SK-N-SH treated with all-trans-retinoic acid at 6 μM for 48 hours (cell line): Measurements from ENCODE around the gene RIMBP2.

Experiments
- ATAC-seq: fragments of 200-7000 bp; cut with Tn5 transposase; 3 replicates; pipeline ENCODE4 v1.9.1; 2020; ENCODE audit warnings: mild to moderate bottlenecking, moderate library complexity
- ARNTL ChIP-seq: fragments of 450-650 bp; formaldehyde crosslinking; IDR thresholded peaks from 2 replicates; pipeline ENCODE4 v1.5.0; 2020; ENCODE audit warnings: low read depth, mild to moderate bottlenecking, moderate library complexity, borderline replicate concordance
- BACH2 ChIP-seq: fragments of 250-450 bp; sonication (Bioruptor Pico); IDR thresholded peaks from 2 replicates; pipeline ENCODE4 v1.9.0; 2021; ENCODE audit warnings: mild to moderate bottlenecking, borderline replicate concordance
- CSDC2 ChIP-seq: fragments of 250-450 bp; sonication (Bioruptor Pico); IDR thresholded peaks from 2 replicates; pipeline ENCODE4 v1.5.0; 2020; ENCODE audit warnings: mild to moderate bottlenecking, moderate library complexity
- ESRRG ChIP-seq: fragments of 250-450 bp; sonication (Bioruptor Pico); IDR thresholded peaks from 2 replicates; pipeline ENCODE4 v1.6.1; 2021; ENCODE audit warnings: mild to moderate bottlenecking
- GLIS3 ChIP-seq: fragments of 250-450 bp; sonication (Bioruptor Pico); IDR thresholded peaks from 2 replicates; pipeline ENCODE4 v1.5.0; 2020; ENCODE audit warnings: mild to moderate bottlenecking, moderate library complexity
- ISL1 ChIP-seq: fragments of 250-450 bp; sonication (Bioruptor Pico); IDR thresholded peaks from 2 replicates; pipeline ENCODE4 v2.1.2; 2022; ENCODE audit warnings: mild to moderate bottlenecking, moderate library complexity
- OSR1 ChIP-seq: fragments of 250-450 bp; sonication (Bioruptor Pico); IDR thresholded peaks from 2 replicates; pipeline ENCODE4 v1.8.0; 2022; ENCODE audit warnings: moderate library complexity, mild to moderate bottlenecking, inconsistent platforms
- PPARA ChIP-seq: fragments of 250-450 bp; sonication (Bioruptor Pico); IDR thresholded peaks from 2 replicates; pipeline ENCODE4 v1.5.0; 2020; ENCODE audit warnings: mild to moderate bottlenecking, borderline replicate concordance
- RARB ChIP-seq: fragments of 250-450 bp; sonication (Bioruptor Pico); IDR thresholded peaks from 2 replicates; pipeline ENCODE4 v1.8.0; 2021; ENCODE audit warnings: mild to moderate bottlenecking, moderate library complexity
- SNAI2 ChIP-seq: fragments of 250-450 bp; sonication (Bioruptor Pico); IDR thresholded peaks from 2 replicates; pipeline ENCODE4 v1.5.0; 2020; ENCODE audit warnings: mild to moderate bottlenecking, moderate library complexity
- TOX ChIP-seq: fragments of 250-450 bp; sonication (Bioruptor Pico); IDR thresholded peaks from 2 replicates; pipeline ENCODE4 v1.8.0; 2021; ENCODE audit warnings: mild to moderate bottlenecking, moderate library complexity, borderline replicate concordance
- ZC3H10 ChIP-seq: fragments of 250-450 bp; sonication (Bioruptor Pico); IDR thresholded peaks from 2 replicates; pipeline ENCODE4 v1.5.1; 2021; ENCODE audit warnings: mild to moderate bottlenecking, moderate library complexity
- ZFP3 ChIP-seq: fragments of 250-450 bp; sonication (Bioruptor Pico); IDR thresholded peaks from 2 replicates; pipeline ENCODE4 v1.5.0; 2020; ENCODE audit warnings: mild to moderate bottlenecking, moderate library complexity
- ZNF565 ChIP-seq: fragments of 450-650 bp; formaldehyde crosslinking; conservative IDR thresholded peaks from 2 replicates; pipeline ENCODE4 v1.5.0; 2020; ENCODE audit warnings: low read depth, mild to moderate bottlenecking, moderate library complexity
- ZNF70 ChIP-seq: fragments of 450-650 bp; formaldehyde crosslinking; IDR thresholded peaks from 2 replicates; pipeline ENCODE4 v1.5.0; 2020; ENCODE audit warnings: mild to moderate bottlenecking, moderate library complexity
- ZNF8 ChIP-seq: fragments of 450-650 bp; formaldehyde crosslinking; IDR thresholded peaks from 2 replicates; pipeline ENCODE4 v1.5.0; 2020; ENCODE audit warnings: mild to moderate bottlenecking, moderate library complexity
- TF ChIP-seq, protein P1 (sequence below): fragments of 250-450 bp; sonication (Bioruptor Pico); IDR thresholded peaks from 2 replicates; pipeline ENCODE4 v1.5.1; 2020; ENCODE audit warnings: low read depth, mild to moderate bottlenecking, moderate library complexity
- TF ChIP-seq, protein P2 (sequence below): fragments of 250-450 bp; sonication (Bioruptor Pico); IDR thresholded peaks from 2 replicates; pipeline ENCODE4 v1.5.0; 2020; ENCODE audit warnings: mild to moderate bottlenecking, moderate library complexity
- TF ChIP-seq, protein P3 (sequence below): fragments of 250-450 bp; sonication (Bioruptor Pico); IDR thresholded peaks from 2 replicates; pipeline ENCODE4 v1.8.0; 2021; ENCODE audit warnings: low read depth, mild to moderate bottlenecking, moderate library complexity, borderline replicate concordance
- TF ChIP-seq, protein P4 (sequence below): fragments of 250-450 bp; sonication (Bioruptor Pico); IDR thresholded peaks from 2 replicates; pipeline ENCODE4 v1.8.0; 2020; ENCODE audit warnings: mild to moderate bottlenecking, moderate library complexity, borderline replicate concordance
- TF ChIP-seq, protein P5 (sequence below): fragments of 250-450 bp; sonication (Bioruptor Pico); IDR thresholded peaks from 2 replicates; pipeline ENCODE4 v1.5.1; 2021; ENCODE audit warnings: mild to moderate bottlenecking, moderate library complexity

RIMBP2 gene

DNA sequence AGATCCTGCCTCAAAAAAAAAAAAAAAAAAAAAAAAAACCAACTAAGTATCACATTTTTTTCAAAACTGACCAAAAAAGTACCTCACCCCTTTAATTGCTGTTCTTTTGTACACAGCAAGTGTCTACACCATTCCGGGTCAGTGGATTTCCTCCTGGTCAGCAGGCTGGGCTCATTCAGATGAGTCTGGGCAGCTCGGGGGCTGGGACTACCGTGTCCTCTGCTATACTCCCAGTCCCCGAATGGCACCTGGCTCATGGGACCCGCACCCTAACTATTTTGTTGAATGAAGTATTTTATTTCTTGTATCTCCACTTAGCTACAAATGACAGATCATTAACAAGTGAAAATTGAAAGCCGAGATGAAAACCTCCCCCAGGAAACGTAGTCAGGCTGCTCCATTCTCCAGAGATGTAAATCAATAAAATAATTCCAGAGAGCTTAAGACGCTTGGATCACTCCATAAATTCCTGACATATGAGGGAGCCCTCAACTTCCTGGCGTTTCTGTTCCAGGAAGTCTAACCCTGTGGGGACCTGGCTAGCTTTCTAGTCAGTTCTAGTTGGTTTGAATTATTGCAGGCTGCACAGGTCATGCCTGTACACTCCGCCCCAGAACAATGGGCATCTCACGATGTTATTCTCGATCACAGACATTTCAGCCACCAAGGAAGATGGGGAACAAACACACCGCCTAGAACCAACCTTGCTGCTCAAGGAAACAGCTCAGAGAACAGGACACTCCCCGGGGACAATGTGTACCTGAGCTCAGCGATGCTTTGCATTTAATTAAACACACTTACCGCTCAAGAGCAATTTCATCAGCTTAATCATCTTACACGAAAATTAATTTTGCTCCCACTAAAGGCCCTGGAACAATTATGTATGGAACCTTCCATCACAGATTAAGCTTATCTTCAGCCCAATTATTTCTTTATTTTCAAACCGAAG is 76.3 kb downstream of the RIMBP2 start:
- ATAC-seq, result no peak
- TF ChIP-seq, protein P1, sequence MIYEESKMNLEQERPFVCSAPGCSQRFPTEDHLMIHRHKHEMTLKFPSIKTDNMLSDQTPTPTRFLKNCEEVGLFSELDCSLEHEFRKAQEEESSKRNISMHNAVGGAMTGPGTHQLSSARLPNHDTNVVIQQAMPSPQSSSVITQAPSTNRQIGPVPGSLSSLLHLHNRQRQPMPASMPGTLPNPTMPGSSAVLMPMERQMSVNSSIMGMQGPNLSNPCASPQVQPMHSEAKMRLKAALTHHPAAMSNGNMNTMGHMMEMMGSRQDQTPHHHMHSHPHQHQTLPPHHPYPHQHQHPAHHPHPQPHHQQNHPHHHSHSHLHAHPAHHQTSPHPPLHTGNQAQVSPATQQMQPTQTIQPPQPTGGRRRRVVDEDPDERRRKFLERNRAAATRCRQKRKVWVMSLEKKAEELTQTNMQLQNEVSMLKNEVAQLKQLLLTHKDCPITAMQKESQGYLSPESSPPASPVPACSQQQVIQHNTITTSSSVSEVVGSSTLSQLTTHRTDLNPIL, result 0 out of 2 replicates have a peak, but pooled peaks have one; percentile 13
- TF ChIP-seq ISL1 (CRISPR knock-in tag), result no peak
- TF ChIP-seq, all 23 proteins: peak for 1

DNA sequence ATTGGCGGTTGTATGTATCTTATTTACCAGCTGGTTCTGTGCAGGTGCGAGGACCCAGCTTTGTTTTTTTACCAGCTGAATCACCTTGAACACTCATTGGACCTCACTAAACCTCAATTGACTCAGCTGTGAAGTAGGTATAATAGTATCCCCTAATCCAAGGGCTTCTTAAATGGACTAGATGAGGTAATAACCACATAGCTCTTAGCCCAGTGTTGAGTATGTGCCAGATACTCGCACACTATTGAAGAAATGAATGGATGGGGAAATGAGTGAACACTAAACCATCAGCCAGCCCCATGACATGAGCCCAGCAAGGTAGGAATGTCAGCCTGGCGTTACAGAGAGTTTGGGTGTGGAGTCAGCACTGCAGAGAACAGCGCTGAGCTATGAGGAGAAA is 79.7 kb downstream of the RIMBP2 start:
- TF ChIP-seq OSR1 (CRISPR knock-in tag), result no peak
- TF ChIP-seq, protein P2, sequence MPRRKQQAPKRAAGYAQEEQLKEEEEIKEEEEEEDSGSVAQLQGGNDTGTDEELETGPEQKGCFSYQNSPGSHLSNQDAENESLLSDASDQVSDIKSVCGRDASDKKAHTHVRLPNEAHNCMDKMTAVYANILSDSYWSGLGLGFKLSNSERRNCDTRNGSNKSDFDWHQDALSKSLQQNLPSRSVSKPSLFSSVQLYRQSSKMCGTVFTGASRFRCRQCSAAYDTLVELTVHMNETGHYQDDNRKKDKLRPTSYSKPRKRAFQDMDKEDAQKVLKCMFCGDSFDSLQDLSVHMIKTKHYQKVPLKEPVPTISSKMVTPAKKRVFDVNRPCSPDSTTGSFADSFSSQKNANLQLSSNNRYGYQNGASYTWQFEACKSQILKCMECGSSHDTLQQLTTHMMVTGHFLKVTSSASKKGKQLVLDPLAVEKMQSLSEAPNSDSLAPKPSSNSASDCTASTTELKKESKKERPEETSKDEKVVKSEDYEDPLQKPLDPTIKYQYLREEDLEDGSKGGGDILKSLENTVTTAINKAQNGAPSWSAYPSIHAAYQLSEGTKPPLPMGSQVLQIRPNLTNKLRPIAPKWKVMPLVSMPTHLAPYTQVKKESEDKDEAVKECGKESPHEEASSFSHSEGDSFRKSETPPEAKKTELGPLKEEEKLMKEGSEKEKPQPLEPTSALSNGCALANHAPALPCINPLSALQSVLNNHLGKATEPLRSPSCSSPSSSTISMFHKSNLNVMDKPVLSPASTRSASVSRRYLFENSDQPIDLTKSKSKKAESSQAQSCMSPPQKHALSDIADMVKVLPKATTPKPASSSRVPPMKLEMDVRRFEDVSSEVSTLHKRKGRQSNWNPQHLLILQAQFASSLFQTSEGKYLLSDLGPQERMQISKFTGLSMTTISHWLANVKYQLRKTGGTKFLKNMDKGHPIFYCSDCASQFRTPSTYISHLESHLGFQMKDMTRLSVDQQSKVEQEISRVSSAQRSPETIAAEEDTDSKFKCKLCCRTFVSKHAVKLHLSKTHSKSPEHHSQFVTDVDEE (CRISPR knock-in tag), result no peak
- no peak for TF ChIP-seq TOX (CRISPR knock-in tag)
- TF ChIP-seq ZNF70 (CRISPR knock-in tag), result no peak
- no peak for TF ChIP-seq PPARA
- TF ChIP-seq, protein P3, sequence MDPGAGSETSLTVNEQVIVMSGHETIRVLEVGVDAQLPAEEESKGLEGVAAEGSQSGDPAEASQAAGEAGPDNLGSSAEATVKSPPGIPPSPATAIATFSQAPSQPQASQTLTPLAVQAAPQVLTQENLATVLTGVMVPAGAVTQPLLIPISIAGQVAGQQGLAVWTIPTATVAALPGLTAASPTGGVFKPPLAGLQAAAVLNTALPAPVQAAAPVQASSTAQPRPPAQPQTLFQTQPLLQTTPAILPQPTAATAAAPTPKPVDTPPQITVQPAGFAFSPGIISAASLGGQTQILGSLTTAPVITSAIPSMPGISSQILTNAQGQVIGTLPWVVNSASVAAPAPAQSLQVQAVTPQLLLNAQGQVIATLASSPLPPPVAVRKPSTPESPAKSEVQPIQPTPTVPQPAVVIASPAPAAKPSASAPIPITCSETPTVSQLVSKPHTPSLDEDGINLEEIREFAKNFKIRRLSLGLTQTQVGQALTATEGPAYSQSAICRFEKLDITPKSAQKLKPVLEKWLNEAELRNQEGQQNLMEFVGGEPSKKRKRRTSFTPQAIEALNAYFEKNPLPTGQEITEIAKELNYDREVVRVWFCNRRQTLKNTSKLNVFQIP (CRISPR knock-in tag), result no peak
- TF ChIP-seq BACH2 (CRISPR knock-in tag), result no peak
- no peak for TF ChIP-seq ZNF8 (CRISPR knock-in tag)
- TF ChIP-seq ZFP3 (CRISPR knock-in tag), result no peak
- TF ChIP-seq, protein P1, result no peak
- TF ChIP-seq ISL1 (CRISPR knock-in tag), result no peak
- no peak for TF ChIP-seq CSDC2
- TF ChIP-seq ARNTL (CRISPR knock-in tag), result no peak
- no peak for TF ChIP-seq ZC3H10 (CRISPR knock-in tag)
- no peak for TF ChIP-seq RARB (CRISPR knock-in tag)
- no peak for TF ChIP-seq GLIS3 (CRISPR knock-in tag)
- TF ChIP-seq, protein P4, sequence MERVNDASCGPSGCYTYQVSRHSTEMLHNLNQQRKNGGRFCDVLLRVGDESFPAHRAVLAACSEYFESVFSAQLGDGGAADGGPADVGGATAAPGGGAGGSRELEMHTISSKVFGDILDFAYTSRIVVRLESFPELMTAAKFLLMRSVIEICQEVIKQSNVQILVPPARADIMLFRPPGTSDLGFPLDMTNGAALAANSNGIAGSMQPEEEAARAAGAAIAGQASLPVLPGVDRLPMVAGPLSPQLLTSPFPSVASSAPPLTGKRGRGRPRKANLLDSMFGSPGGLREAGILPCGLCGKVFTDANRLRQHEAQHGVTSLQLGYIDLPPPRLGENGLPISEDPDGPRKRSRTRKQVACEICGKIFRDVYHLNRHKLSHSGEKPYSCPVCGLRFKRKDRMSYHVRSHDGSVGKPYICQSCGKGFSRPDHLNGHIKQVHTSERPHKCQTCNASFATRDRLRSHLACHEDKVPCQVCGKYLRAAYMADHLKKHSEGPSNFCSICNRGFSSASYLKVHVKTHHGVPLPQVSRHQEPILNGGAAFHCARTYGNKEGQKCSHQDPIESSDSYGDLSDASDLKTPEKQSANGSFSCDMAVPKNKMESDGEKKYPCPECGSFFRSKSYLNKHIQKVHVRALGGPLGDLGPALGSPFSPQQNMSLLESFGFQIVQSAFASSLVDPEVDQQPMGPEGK, result no peak
- TF ChIP-seq, protein P5, sequence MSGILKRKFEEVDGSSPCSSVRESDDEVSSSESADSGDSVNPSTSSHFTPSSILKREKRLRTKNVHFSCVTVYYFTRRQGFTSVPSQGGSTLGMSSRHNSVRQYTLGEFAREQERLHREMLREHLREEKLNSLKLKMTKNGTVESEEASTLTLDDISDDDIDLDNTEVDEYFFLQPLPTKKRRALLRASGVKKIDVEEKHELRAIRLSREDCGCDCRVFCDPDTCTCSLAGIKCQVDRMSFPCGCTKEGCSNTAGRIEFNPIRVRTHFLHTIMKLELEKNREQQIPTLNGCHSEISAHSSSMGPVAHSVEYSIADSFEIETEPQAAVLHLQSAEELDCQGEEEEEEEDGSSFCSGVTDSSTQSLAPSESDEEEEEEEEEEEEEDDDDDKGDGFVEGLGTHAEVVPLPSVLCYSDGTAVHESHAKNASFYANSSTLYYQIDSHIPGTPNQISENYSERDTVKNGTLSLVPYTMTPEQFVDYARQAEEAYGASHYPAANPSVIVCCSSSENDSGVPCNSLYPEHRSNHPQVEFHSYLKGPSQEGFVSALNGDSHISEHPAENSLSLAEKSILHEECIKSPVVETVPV (CRISPR knock-in tag), result no peak
- no peak for ATAC-seq

DNA sequence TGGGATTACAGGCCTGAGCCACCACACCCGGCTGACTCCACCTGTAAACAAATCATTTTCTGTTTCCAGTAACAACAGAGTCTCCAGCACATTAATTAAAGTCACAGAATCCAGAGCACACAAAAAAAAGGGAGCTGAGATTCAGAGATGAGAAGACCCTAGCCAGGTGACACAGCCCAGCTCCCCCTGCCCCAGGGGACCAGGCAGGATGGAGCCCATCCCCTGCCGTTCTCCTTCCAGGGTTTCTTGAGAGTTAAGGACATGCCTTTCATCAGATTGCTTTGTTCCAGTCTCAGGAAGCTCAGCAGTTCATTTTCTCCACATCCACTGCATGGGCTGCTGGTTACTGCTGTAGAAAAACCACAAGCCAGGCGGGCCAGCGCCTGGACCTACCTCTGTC is 81.2 kb downstream of the RIMBP2 start:
- no peak for ATAC-seq
- TF ChIP-seq ZNF565 (CRISPR knock-in tag) (no peak), ZFP3 (CRISPR knock-in tag) (no peak), RARB (CRISPR knock-in tag) (no peak), ESRRG (CRISPR knock-in tag) (no peak), TOX (CRISPR knock-in tag) (no peak), CSDC2 (no peak), ZC3H10 (CRISPR knock-in tag) (no peak), GLIS3 (CRISPR knock-in tag) (no peak), ARNTL (CRISPR knock-in tag) (no peak), PPARA (no peak), SNAI2 (CRISPR knock-in tag) (no peak)
- TF ChIP-seq, protein P5 (CRISPR knock-in tag), result no peak
- TF ChIP-seq, protein P1, result no peak
